Activated T-cell treated with anti-CD3 and anti-CD28 coated beads for 1 hour (primary cell): ENCODE measurements around the gene CYBC1.
A peak's percentile ranks its signal among the peaks of the same experiment; 100 is the strongest.
"Not testable (repeated sequence)": the region's sequence is repeated elsewhere in the genome, so short reads cannot be mapped to it uniquely, and the experiment has no call there.

Experiments used
- DNase-seq: peaks from one replicate; pipeline ENCODE4 v3.0.0-alpha.2; 2020; ENCODE audit warnings: low read depth

Gene CYBC1

DNA sequence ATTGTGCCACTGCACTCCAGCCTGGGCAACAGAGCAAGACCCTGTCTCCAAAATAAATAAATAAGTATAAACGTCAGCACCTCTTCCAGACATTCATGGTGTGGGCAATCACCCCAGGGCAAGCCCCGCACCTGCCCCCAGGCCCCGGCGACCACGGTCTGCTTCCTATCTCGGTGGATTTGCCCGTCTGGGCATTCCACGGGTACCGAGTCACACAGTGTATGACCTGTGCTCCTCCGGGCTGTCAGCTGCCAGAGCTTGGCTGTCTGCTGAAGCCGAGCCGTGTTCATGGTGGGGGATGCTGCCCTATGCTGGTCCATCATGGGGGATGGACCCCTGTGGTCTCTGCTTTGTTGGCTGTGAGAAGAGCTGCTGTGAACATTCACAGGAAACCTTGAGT lies 15.4 kb downstream of the CYBC1 start:
- no peak for DNase-seq

GRCh38 chr17:82434216-82434565 lies 16.4 kb downstream of the CYBC1 start:
- DNase-seq, result no peak

- DNase-seq, result no peak
Measured at GRCh38 chr17:82433560-82434215, 16.9 kb downstream of the CYBC1 start.

DNA sequence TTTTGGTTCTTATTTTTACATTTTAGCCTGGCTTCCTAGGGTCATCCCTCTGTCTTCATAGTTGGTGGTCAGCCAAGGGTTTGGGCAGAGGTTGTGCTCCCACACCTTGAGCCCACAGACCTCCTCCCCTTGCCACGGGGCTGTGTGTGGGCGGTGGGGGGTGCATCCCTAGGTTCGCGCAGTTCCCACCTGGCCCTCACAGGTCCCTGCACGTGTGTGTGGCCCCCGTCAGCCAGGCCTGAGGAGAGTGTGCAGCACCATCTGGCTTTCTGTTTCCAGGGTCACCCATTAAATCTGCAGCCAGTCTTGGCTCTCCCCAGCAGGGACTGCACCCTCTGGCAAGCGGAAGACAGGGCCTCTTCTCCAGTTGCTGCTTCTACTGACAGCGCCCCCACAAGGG lies 18.5 kb downstream of the CYBC1 start:
- no peak for DNase-seq

DNA sequence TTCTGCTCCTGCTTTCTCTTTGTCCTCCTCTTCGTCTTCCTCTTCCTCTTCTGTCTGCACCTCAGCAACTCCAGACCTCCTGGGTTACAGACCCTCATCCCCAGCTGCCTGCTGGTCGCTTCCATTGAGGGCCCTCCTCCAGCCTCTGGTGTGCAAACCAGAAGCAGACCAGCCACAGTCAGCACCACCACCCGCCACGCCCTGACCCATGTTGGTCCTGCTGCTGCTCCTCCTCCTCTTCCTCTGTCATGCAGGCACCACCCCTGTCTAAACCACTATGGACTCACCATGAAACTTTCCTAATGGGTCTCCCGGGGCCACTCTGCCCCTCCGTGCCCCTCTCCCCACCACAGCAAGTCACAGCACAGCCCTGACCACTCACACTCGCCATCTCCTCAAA lies 20.7 kb downstream of the CYBC1 start:
- no peak for DNase-seq

DNA sequence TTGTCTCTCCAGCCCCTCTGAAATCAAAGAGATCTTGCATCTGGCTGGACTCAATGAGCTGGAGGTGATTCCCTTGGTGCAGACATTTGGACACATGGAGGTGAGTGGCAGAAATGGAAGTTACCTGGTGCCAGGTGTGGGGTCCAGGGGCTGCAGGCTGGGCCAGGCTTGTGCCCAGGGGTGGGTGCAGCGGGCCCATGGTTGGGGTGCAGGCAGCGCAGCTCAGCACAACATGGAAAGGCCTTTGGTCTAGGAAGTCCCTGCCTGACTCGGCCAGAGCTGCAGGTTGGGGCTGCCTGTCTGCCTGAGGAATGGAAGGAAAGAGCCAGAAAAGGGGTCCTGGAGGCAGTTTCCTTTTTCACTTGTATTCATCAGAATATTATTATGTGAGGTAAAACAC lies 22.0 kb downstream of the CYBC1 start:
- no peak for DNase-seq

- no peak for DNase-seq
Measured at GRCh38 chr17:82424863-82425159, 25.7 kb downstream of the CYBC1 start.

GRCh38 chr17:82424001-82424862 lies 26.3 kb downstream of the CYBC1 start:
- peak; percentile 30 for DNase-seq

- DNase-seq, result no peak
Measured at GRCh38 chr17:82419540-82419939, 31.0 kb downstream of the CYBC1 start.

GRCh38 chr17:82418001-82418986 lies 32.3 kb downstream of the CYBC1 start, which contains the start of the genes HEXD and OGFOD3:
HEXD (plus strand) TSS chr17:82418347; CDS start chr17:82419800, 1,453 bp downstream.
OGFOD3 (minus strand) TSS chr17:82418586; CDS start chr17:82418485, 101 bp downstream.
- DNase-seq, result peak; percentile 72

DNA sequence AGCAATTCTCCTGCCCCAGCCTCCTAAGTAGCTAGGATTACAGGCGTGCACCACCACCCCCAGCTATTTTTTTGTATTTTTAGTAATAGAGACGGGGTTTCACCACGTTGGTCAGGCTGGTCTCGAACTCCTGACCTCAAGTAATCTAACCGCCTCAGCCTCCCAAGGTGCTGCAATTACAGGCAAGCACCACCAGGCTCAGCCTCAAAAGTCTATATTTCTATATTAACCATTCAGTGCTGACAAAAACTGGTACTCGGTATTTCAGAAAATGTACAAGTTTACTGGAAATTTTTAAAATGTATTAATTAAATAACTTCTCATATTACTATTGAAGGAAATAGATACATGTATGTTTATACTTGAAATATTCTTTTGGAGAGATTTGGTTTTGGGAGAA lies 33.8 kb downstream of the CYBC1 start:
- DNase-seq, result no peak

GRCh38 chr17:82416264-82416663 lies 34.3 kb downstream of the CYBC1 start:
- DNase-seq, result no peak

DNA sequence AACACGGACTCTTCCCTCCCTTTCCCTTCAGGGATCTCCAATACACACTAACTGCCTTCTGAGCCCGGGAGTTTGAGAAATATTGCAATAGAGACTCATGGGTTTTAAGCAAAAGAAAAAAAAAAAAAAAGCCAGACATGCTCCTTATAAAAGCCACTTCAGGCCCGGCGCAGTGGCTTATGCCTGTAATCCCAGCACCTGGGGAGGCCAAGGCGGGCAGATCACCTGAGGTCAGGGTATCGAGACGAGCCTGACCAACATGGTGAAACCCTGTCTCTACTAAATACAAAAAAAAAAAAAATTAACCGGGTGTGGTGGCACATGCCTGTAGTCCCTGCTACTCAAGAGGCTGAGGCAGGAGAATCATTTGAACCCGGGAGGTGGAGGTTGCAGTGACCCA lies 34.8 kb downstream of the CYBC1 start:
- DNase-seq, result no peak

DNA sequence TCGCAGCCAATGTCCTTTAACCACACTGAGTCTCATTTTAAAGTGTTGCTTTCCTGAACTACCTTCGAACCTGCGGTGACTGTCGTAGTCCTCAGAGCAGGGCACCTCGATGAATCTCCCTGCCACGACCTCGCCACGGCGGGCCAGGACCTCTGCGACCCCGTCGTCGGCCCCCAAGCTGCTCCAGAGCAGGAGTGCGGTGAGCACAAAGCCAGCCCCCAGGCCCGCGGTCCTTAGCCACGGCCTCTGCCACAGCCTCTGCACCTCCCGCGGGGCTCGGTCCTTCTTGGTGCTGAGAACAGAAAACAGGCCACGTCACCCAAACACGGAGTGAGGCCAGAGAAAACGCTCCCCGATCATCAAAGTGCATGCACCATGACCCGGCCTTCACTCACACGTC lies 35.2 kb downstream of the CYBC1 start:
- DNase-seq, result no peak

GRCh38 chr17:82414548-82415281 lies 35.8 kb downstream of the CYBC1 start:
- DNase-seq, result peak; percentile 65

DNA sequence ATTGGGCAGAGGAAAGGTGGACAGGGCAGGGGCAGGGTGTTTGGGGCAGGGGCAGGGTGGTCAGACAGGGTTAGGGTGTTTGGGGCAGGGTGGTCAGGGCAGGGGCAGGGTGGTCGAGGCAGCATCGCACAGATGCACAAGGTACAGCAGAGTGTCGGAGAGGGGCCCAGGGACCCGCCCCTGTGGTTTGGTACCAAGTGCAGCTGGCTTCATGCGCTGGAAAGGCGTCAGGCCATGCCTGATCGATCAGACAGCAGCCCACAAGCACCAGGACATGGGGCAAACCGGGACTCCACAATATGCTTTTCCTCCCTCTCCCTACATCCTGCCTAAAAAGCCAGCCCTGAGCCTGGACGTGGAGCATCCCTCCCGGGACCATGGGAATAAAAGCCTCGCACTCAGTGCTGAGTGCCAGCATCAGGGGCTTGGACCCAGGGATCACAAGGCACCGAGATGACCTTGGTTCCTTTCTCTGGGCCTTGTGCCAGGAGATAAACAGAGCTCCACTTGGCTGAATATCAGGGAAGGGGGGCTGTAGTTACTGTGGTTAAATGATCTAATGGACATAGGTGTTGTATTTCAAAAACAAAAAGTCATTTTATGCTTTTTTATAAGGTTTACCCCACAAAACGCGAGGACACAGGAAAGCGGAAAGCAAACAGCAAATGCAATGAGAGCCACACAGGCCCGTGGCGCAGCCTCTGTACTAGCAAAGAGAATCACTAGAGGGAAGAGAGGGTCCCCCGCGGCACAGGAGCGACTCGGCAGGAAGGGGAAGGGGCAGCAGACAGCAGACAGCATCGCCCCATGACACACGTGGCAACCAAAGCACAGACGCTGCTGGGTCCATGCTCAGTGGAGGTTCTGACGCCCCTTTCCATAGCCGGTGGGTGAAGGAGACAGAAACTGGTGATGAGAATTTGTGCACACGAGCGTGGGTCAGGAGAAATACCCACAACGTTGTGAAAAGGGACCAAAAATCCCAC lies 37.7 kb downstream of the CYBC1 start:
- DNase-seq, result no peak

GRCh38 chr17:82412081-82412480 lies 38.5 kb downstream of the CYBC1 start:
- not testable (repeated sequence) for DNase-seq

DNA sequence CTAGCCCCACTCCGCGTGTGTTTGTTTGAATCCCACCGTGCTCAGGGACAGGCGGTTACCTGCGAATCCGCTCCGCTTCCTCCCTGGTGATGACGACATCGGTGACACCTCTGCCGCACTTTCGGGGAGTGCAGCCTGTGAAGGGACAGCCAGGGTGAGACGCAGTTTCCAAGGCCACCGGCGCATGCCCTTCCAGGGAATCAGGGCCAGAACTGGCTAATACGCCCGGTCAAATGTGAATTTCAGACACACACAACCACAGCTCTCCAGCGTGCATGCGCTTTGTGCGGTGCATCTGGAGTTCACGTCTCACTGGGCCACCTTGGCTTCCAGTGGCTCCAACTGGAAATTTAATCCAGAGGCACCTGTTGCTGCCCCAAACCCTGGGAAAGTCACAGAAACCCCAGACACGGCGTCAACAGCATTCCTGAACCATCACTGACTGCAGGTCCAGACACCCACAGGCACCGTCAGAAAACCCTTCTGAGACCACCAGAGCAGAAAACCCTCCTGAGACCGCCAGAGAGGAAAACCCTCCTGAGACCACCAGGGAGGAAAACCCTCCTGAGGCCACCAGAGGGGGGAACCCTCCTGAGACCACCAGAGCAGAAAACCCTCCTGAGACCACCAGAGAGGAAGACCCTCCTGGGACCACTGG lies 39.0 kb downstream of the CYBC1 start:
- no peak for DNase-seq

- no peak for DNase-seq
Measured at GRCh38 chr17:82410014-82410716, 40.4 kb downstream of the CYBC1 start.
